Stimulated activated naive CD4-positive, alpha-beta T cell (primary cell): ENCODE measurements around the gene ELN.

ENCODE experiments used
- DNase-seq, 6 experiments: peaks; one replicate each; lab custom pipeline; 2025; lab: John Stamatoyannopoulos, UW

The ELN gene

GRCh38 chr7:74023786-74024185 lies 4.2 kb upstream of the ELN start:
- no peak for DNase-seq

GRCh38 chr7:74025146-74025545 lies 2.8 kb upstream of the ELN start:
- no peak for DNase-seq

GRCh38 chr7:74025730-74026129 lies 2.2 kb upstream of the ELN start:
- no peak for DNase-seq

GRCh38 chr7:74026406-74026902 lies 1.5 kb upstream of the ELN start:
- no peak for DNase-seq

GRCh38 chr7:74026903-74027682 lies 880 bp upstream of the ELN start:
- DNase-seq = peak in 5 of 6 experiments; percentile 19 to 53 (median 39)

GRCh38 chr7:74028321-74028838 lies 407 bp downstream of the ELN start:
- DNase-seq = no peak

GRCh38 chr7:74029089-74029785 lies 1.3 kb downstream of the ELN start:
- DNase-seq = no peak

- DNase-seq = no peak
Measured at GRCh38 chr7:74029991-74030415, 2.0 kb downstream of the ELN start.

- DNase-seq = no peak
Measured at GRCh38 chr7:74030861-74031260, 2.9 kb downstream of the ELN start.

GRCh38 chr7:74031403-74032190 lies 3.6 kb downstream of the ELN start:
- DNase-seq = no peak

GRCh38 chr7:74032191-74032490 lies 4.2 kb downstream of the ELN start:
- DNase-seq = no peak

- no peak for DNase-seq
Measured at GRCh38 chr7:74032624-74033371, 4.8 kb downstream of the ELN start.

GRCh38 chr7:74033372-74034311 lies 5.7 kb downstream of the ELN start:
- no peak for DNase-seq

GRCh38 chr7:74037609-74038008 lies 9.6 kb downstream of the ELN start:
- no peak for DNase-seq

GRCh38 chr7:74038194-74038961 lies 10.4 kb downstream of the ELN start:
- DNase-seq = no peak

- no peak for DNase-seq
Measured at GRCh38 chr7:74039337-74039736, 11.4 kb downstream of the ELN start.

- DNase-seq = no peak
Measured at GRCh38 chr7:74040101-74040790, 12.3 kb downstream of the ELN start.

GRCh38 chr7:74040791-74041520 lies 13.0 kb downstream of the ELN start:
- no peak for DNase-seq
